SK-N-SH (cell line): ENCODE results near the gene AP1S1. TPM values are rescaled to one million over a fixed set of nuclear protein-coding genes. Genes with fewer than 3 reads are reported as not detected.
A peak's percentile ranks its signal among the peaks of the same experiment; 100 is the strongest.

ENCODE experiments used
- CTCF ChIA-PET: fragments of 300-600, 350-600 bp; formaldehyde crosslinking; extraction: SDS; loops from one replicate; lab custom pipeline; 2021; lab: Yijun Ruan, JAX
- POLR2A ChIA-PET: fragments of 350-600 bp; sonication (Branson Sonifier 250); formaldehyde crosslinking; extraction: SDS; loops from one replicate; lab custom pipeline; 2020; ENCODE audit warnings: antibody characterized with exemption, inconsistent platforms; lab: Yijun Ruan, JAX
- DNase-seq: peaks from one replicate; pipeline ENCODE4 v3.0.0; 2012
- H2AFZ ChIP-seq: fragments of 200-600 bp; sonication (generic); 2 replicates; pipeline ENCODE4 v1.8.1; 2016; ENCODE audit warnings: antibody characterized with exemption, mild to moderate bottlenecking, low read depth
- H3F3A ChIP-seq: fragments of 200-600 bp; sonication (generic); replicated peaks from 2 replicates; pipeline ENCODE3; 2016; ENCODE audit warnings: antibody characterized with exemption, mild to moderate bottlenecking; ENCODE audit not compliant: insufficient read depth
- H3K27ac ChIP-seq, 2 experiments: fragments of 200-500 bp in 1 of 2; fragments of 200-600 bp in 1 of 2; sonication (Bioruptor generic) in 1 of 2; sonication (generic), shearing (Covaris generic) in 1 of 2; 2 replicates each; pipeline versions ENCODE4 v1.5.1 to v1.6.1; 2014 to 2016; ENCODE audit warnings: low read depth in 2 of 2, inconsistent platforms in 1 of 2, low read length in 1 of 2, mild to moderate bottlenecking in 1 of 2, mixed read lengths in 1 of 2
- H3K27me3 ChIP-seq: fragments of 200-600 bp; sonication (generic), shearing (Covaris generic); 2 replicates; pipeline ENCODE4 v1.6.1; 2016; ENCODE audit warnings: mixed run types; ENCODE audit not compliant: insufficient read depth
- H3K36me3 ChIP-seq, 2 experiments: fragments of 200-500 bp in 1 of 2; fragments of 200-600 bp in 1 of 2; sonication (Bioruptor generic) in 1 of 2; sonication (generic) in 1 of 2; replicated peaks in 1 of 2; 2 replicates each; pipeline versions ENCODE3 to v1.5.1; 2014 to 2016; ENCODE audit warnings: low read length in 1 of 2, mild to moderate bottlenecking in 1 of 2; ENCODE audit not compliant: insufficient read depth in 2 of 2, control insufficient read depth in 1 of 2
- H3K4me1 ChIP-seq, 2 experiments: fragments of 200-500 bp in 1 of 2; fragments of 200-600 bp in 1 of 2; sonication (Bioruptor generic) in 1 of 2; sonication (generic), shearing (Covaris generic) in 1 of 2; 2 replicates each; pipeline versions ENCODE4 v1.5.1 to v1.6.1; 2014 to 2016; ENCODE audit warnings: low read depth in 1 of 2, low read length in 1 of 2, mixed run types in 1 of 2; ENCODE audit not compliant: insufficient read depth in 2 of 2, control insufficient read depth in 1 of 2
- H3K4me2 ChIP-seq: fragments of 200-600 bp; sonication (generic), shearing (Covaris generic); 2 replicates; pipeline ENCODE4 v1.6.1; 2017; ENCODE audit warnings: mixed run types
- H3K4me3 ChIP-seq, 2 experiments: fragments of 200-500 bp in 1 of 2; fragments of 200-600 bp in 1 of 2; sonication (Bioruptor generic) in 1 of 2; sonication (generic), shearing (Covaris generic) in 1 of 2; 2 replicates each; pipeline versions ENCODE4 v1.5.1 to v1.8.1; 2014 to 2016; ENCODE audit warnings: low read depth in 2 of 2, inconsistent platforms in 1 of 2, low read length in 1 of 2, mild to moderate bottlenecking in 1 of 2, mixed read lengths in 1 of 2, moderate library complexity in 1 of 2
- H3K79me2 ChIP-seq: fragments of 200-600 bp; sonication (generic); 2 replicates; pipeline ENCODE4 v1.8.1; 2017; ENCODE audit warnings: mild to moderate bottlenecking; ENCODE audit not compliant: insufficient read depth
- H3K9ac ChIP-seq: fragments of 200-600 bp; sonication (generic); 2 replicates; pipeline ENCODE4 v1.6.1; 2017; ENCODE audit warnings: mixed run types
- H3K9me2 ChIP-seq: fragments of 200-600 bp; sonication (generic); 2 replicates; pipeline ENCODE4 v1.6.1; 2017; ENCODE audit warnings: mixed run types
- H3K9me3 ChIP-seq: fragments of 200-600 bp; sonication (generic); 2 replicates; pipeline ENCODE4 v1.6.1; 2017; ENCODE audit warnings: mixed run types, mild to moderate bottlenecking, moderate library complexity
- H4K20me1 ChIP-seq: fragments of 200-600 bp; sonication (generic); 2 replicates; pipeline ENCODE4 v1.6.1; 2017; ENCODE audit warnings: mild to moderate bottlenecking, mixed run types; ENCODE audit not compliant: insufficient read depth
- EP300 ChIP-seq, 2 experiments: IDR thresholded peaks; 2 replicates each; pipeline versions ENCODE4 v1.4.0 to v1.6.1; 2012; ENCODE audit warnings: borderline replicate concordance in 1 of 2, low read depth in 1 of 2, low read length in 1 of 2
- EZH2phosphoT487 ChIP-seq: fragments of 200-600 bp; sonication (generic); IDR thresholded peaks from 2 replicates; pipeline ENCODE4 v1.6.1; 2017; ENCODE audit warnings: low read depth, mixed run types, mild to moderate bottlenecking, antibody characterized with exemption, moderate library complexity, borderline replicate concordance
- FOSL2 ChIP-seq: IDR thresholded peaks from 2 replicates; pipeline ENCODE4 v1.4.0; 2012; ENCODE audit warnings: low read depth, mild to moderate bottlenecking, moderate library complexity, borderline replicate concordance
- GATA2 ChIP-seq: sonication (generic); formaldehyde crosslinking; IDR thresholded peaks from 2 replicates; pipeline ENCODE4 v1.5.0; 2020; ENCODE audit warnings: mild to moderate bottlenecking, missing genetic modification reagents
- MXI1 ChIP-seq: IDR thresholded peaks from 2 replicates; pipeline ENCODE4 v1.6.1; 2012; ENCODE audit warnings: mild to moderate bottlenecking, low read depth, low read length, improper control_type of control experiment
- NRF1 ChIP-seq: IDR thresholded peaks from 2 replicates; pipeline ENCODE4 v1.6.1; 2012; ENCODE audit warnings: low read depth, mild to moderate bottlenecking, low read length
- POLR2AphosphoS5 ChIP-seq: IDR thresholded peaks from 2 replicates; pipeline ENCODE4 v1.6.1; 2012; ENCODE audit warnings: low read depth, low read length
- RFX5 ChIP-seq: IDR thresholded peaks from 2 replicates; pipeline ENCODE4 v1.6.1; 2012; ENCODE audit warnings: mild to moderate bottlenecking, improper control_type of control experiment, low read length
- TAF1 ChIP-seq: IDR thresholded peaks from 2 replicates; pipeline ENCODE4 v1.6.1; 2012; ENCODE audit warnings: low read depth, mild to moderate bottlenecking, low read length, moderate library complexity, borderline replicate concordance
- WGBS: methylation state at CpG from one replicate; pipeline ENCODE4 v1.1.6; 2017; ENCODE audit warnings: low lambda C conversion rate; 5-methylcytosine and 5-hydroxymethylcytosine counted together
- polyA plus RNA-seq, 3 experiments: library from polyadenylated mRNA; depleted of rRNA; stranded (reverse); fragments of >200 nt; gene quantifications; 2 replicates each; pipeline ENCODE4 v1.2.3, GENCODE V29; 2012
- TF ChIP-seq, protein P1 (sequence below): IDR thresholded peaks from 2 replicates; pipeline ENCODE4 v1.6.1; 2012; ENCODE audit warnings: mild to moderate bottlenecking, low read depth, low read length, moderate library complexity
- TF ChIP-seq, protein P2 (sequence below): IDR thresholded peaks from 2 replicates; pipeline ENCODE4 v1.4.0; 2012; ENCODE audit warnings: low read depth
- TF ChIP-seq, protein P3 (sequence below): fragments of 150-350 bp; IDR thresholded peaks from 2 replicates; pipeline ENCODE4 v1.6.1; 2017; ENCODE audit warnings: antibody characterized with exemption, low read length, low read depth, borderline replicate concordance
- TF ChIP-seq, protein P4 (sequence below): IDR thresholded peaks from 2 replicates; pipeline ENCODE4; 2012

AP1S1 gene
- polyA plus RNA-seq (2012; rRNA removed): 616 and 704 TPM in 2 replicates
- 481 and 593 TPM in 2 replicates for polyA plus RNA-seq (2012; cell fraction: cytosol; rRNA removed)
- polyA plus RNA-seq (2012; cell fraction: nucleus; rRNA removed): 340 and 390 TPM in 2 replicates

DNA sequence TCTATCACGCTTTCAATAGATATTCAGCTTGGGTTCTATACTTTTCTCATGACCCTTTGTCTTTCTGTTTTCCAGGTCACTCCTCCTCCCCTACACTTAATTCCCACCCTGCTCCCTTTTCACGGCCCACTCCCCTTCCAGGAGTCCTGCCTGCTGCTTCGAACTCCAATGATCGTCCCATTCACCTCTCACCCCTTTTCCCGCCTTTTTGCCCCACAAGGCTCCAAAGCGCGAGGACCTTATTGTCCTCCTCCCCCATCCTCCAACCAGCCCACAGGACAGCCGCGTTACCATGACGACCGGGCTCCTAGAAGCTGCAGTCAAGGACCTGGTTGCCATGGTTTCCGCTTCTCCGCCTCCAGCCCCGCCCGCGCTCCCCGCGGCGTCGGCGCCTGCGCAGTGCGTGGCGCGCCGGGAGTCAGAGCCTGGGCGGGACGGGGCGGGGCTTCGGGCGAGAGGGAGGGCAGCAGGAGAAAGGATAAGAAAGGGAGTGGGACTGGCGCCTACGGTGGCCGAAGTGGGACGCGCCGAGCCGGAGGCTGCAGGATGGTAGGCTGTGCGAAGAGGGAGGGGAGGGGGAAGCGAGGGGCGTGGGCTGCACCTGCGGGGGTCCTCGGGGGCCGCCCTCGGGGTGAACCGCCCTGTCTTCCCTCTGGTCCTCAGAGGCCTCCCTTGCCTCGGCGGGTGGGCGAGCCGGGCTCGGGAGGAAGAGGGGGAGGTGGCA lies at the start of gene AP1S1:
TSS of gene AP1S1 (plus strand) at position 508 of the 724 bp plus-strand sequence. CDS start at position 547, 39 bp downstream.
- Histone ChIP-seq H3K4me1 (peaks cover 7 to 15% of the 10 kb centered on the region in 2 experiments; a peak in 2 of 4 replicates), H3K9me2 (no peaks in the 10 kb centered on the region), H2AFZ (peak within 1 kb of the TSS; percentile 74), H3K9ac (peak within 1 kb of the TSS; percentile 90), H3F3A (peaks cover 17% of the 10 kb centered on the region), H3K36me3 (peaks cover 22 to 23% of the 10 kb centered on the region in 2 experiments), H3K27me3 (no peaks in the 10 kb centered on the region), H3K4me2 (peak within 1 kb of the TSS; percentile 99), H3K27ac (peak within 1 kb of the TSS; percentile 38 to 84), H3K9me3 (no peaks in the 10 kb centered on the region), H4K20me1 (no peaks in the 10 kb centered on the region), H3K4me3 (peak within 1 kb of the TSS; percentile 65 to 88), H3K79me2 (peaks cover 30% of the 10 kb centered on the region)
- TF ChIP-seq, protein P1, sequence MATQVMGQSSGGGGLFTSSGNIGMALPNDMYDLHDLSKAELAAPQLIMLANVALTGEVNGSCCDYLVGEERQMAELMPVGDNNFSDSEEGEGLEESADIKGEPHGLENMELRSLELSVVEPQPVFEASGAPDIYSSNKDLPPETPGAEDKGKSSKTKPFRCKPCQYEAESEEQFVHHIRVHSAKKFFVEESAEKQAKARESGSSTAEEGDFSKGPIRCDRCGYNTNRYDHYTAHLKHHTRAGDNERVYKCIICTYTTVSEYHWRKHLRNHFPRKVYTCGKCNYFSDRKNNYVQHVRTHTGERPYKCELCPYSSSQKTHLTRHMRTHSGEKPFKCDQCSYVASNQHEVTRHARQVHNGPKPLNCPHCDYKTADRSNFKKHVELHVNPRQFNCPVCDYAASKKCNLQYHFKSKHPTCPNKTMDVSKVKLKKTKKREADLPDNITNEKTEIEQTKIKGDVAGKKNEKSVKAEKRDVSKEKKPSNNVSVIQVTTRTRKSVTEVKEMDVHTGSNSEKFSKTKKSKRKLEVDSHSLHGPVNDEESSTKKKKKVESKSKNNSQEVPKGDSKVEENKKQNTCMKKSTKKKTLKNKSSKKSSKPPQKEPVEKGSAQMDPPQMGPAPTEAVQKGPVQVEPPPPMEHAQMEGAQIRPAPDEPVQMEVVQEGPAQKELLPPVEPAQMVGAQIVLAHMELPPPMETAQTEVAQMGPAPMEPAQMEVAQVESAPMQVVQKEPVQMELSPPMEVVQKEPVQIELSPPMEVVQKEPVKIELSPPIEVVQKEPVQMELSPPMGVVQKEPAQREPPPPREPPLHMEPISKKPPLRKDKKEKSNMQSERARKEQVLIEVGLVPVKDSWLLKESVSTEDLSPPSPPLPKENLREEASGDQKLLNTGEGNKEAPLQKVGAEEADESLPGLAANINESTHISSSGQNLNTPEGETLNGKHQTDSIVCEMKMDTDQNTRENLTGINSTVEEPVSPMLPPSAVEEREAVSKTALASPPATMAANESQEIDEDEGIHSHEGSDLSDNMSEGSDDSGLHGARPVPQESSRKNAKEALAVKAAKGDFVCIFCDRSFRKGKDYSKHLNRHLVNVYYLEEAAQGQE: 0 out of 2 replicates have a peak, but pooled peaks have one; percentile 39
- TF ChIP-seq GATA2 (CRISPR knock-in tag) (no peak), RFX5 (peak; percentile 89), POLR2AphosphoS5 (peak; percentile 70; the same call in 1 of the 2 replicates), EZH2phosphoT487 (no peak), MXI1 (peak; percentile 94), FOSL2 (no peak), TAF1 (peak; percentile 64), EP300 (IDR thresholded peaks at IDR 0.05; ENCODE audit: borderline replicate concordance in 1 of 2, low read depth in 1 of 2, low read length in 1 of 2) (peak in 1 of 2 experiments; percentile 52; a peak in 3 of 4 replicates), NRF1 (peak; percentile 89)
- TF ChIP-seq, protein P2, sequence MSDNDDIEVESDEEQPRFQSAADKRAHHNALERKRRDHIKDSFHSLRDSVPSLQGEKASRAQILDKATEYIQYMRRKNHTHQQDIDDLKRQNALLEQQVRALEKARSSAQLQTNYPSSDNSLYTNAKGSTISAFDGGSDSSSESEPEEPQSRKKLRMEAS: peak; percentile 99
- TF ChIP-seq, protein P3, sequence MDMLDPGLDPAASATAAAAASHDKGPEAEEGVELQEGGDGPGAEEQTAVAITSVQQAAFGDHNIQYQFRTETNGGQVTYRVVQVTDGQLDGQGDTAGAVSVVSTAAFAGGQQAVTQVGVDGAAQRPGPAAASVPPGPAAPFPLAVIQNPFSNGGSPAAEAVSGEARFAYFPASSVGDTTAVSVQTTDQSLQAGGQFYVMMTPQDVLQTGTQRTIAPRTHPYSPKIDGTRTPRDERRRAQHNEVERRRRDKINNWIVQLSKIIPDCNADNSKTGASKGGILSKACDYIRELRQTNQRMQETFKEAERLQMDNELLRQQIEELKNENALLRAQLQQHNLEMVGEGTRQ: no peak
- TF ChIP-seq, protein P4, sequence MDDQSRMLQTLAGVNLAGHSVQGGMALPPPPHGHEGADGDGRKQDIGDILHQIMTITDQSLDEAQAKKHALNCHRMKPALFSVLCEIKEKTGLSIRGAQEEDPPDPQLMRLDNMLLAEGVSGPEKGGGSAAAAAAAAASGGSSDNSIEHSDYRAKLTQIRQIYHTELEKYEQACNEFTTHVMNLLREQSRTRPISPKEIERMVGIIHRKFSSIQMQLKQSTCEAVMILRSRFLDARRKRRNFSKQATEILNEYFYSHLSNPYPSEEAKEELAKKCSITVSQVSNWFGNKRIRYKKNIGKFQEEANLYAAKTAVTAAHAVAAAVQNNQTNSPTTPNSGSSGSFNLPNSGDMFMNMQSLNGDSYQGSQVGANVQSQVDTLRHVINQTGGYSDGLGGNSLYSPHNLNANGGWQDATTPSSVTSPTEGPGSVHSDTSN: no peak
- DNase-seq: peak; percentile 100
- ChIA-PET POLR2A (interaction anchor here (1.0 to 2.7 kb wide), 2 partner anchors 9 to 11 kb away, joined by 5 to 17 read pairs; partner anchors contain the start of gene VGF), CTCF (interaction anchor here (0.6 to 7.9 kb wide), 10 partner anchors 10 to 1104 kb away, joined by 3 to 116 read pairs (median 4); partner anchors contain the start of genes PLOD3 and ZNHIT1)
- 4% methylated on average over 47 of the region's 51 CpGs for WGBS
